HCT116 (cell line): Measurements from ENCODE around the gene RCOR2. TPM values are rescaled to one million over a fixed set of nuclear protein-coding genes. Genes with fewer than 3 reads are reported as not detected.
A peak's percentile ranks its signal among the peaks of the same experiment; 100 is the strongest.

ENCODE experiments used
- ATAC-seq: fragments of 200-7000 bp; cut with Tn5 transposase; 2 replicates; pipeline ENCODE4 v1.9.1; 2020; ENCODE audit warnings: mild to moderate bottlenecking, moderate library complexity
- BruUV-seq: library from RNA; stranded (reverse); fragments of 400-500 nt; replicated peaks from 2 replicates; lab custom pipeline; 2021; lab: Mats Ljungman, UMichigan
- CTCF ChIA-PET: fragments of 300-600 bp; sonication (Branson Sonifier 250); formaldehyde crosslinking; loops from one replicate; lab custom pipeline; 2021; ENCODE audit warnings: antibody characterized with exemption; lab: Charles Lee
- POLR2A ChIA-PET: fragments of 300-600, 350-600 bp; sonication (Branson Sonifier 250); formaldehyde crosslinking; loops from one replicate; lab custom pipeline; 2021; ENCODE audit warnings: antibody characterized with exemption; lab: Charles Lee
- RAD21 ChIA-PET, 2 experiments: fragments of 300-600 bp; sonication (Branson Sonifier 250); formaldehyde crosslinking; loops; one replicate each; lab custom pipeline; 2023; ENCODE audit warnings: low total read pairs in 2 of 2; ENCODE audit not compliant: uncharacterized antibody in 2 of 2, unreplicated experiment in 2 of 2, low non-redundant PET in 1 of 2; lab: Charles Lee
- DNase-seq: peaks from one replicate; pipeline ENCODE4 v3.0.0-alpha.2; 2010; ENCODE audit warnings: low read depth, low spot score
- H2AFZ ChIP-seq: fragments of 200-600 bp; shearing (Covaris generic), sonication (generic); 2 replicates; pipeline ENCODE4 v1.6.1; 2017; ENCODE audit warnings: low read depth, mixed run types, mixed read lengths, antibody characterized with exemption, low read length; ENCODE audit not compliant: poor library complexity, severe bottlenecking
- H3K27ac ChIP-seq: 2 replicates; pipeline ENCODE4 v1.5.1; 2012; ENCODE audit warnings: low read depth, low read length
- H3K27me3 ChIP-seq: fragments of 200-600 bp; sonication (generic); 2 replicates; pipeline ENCODE4 v1.6.1; 2016; ENCODE audit warnings: mixed run types, low read length, mixed read lengths; ENCODE audit not compliant: insufficient read depth
- H3K36me3 ChIP-seq, 2 experiments: fragments of 200-500 bp in 1 of 2; fragments of 200-600 bp in 1 of 2; sonication (Bioruptor generic) in 1 of 2; sonication (generic) in 1 of 2; 2 replicates each; pipeline versions ENCODE4 v1.5.1 to v1.6.1; 2014 to 2016; ENCODE audit warnings: low read length in 2 of 2, inconsistent platforms in 1 of 2, mixed read lengths in 1 of 2, mixed run types in 1 of 2; ENCODE audit not compliant: insufficient read depth in 2 of 2, control insufficient read depth in 1 of 2
- H3K4me1 ChIP-seq, 2 experiments: fragments of 200-600 bp in 1 of 2; sonication (generic) in 1 of 2; 2 replicates each; pipeline versions ENCODE4 v1.5.1 to v1.6.1; 2012 to 2017; ENCODE audit warnings: low read length in 2 of 2, inconsistent platforms in 1 of 2, mild to moderate bottlenecking in 1 of 2, mixed read lengths in 1 of 2, mixed run types in 1 of 2, moderate library complexity in 1 of 2; ENCODE audit not compliant: insufficient read depth in 2 of 2, control insufficient read depth in 1 of 2
- H3K4me2 ChIP-seq: fragments of 200-600 bp; sonication (generic); 2 replicates; pipeline ENCODE4 v1.6.1; 2017; ENCODE audit warnings: mixed run types, low read length, mixed read lengths
- H3K4me3 ChIP-seq, 2 experiments: fragments of 200-600 bp in 1 of 2; sonication (generic) in 1 of 2; replicated peaks in 1 of 2; 2 replicates each; pipeline ENCODE4 v1.5.1; 2011 to 2016; ENCODE audit warnings: low read length in 2 of 2, control low read depth in 1 of 2, low read depth in 1 of 2, mild to moderate bottlenecking in 1 of 2, mixed read lengths in 1 of 2, mixed run types in 1 of 2
- H3K79me2 ChIP-seq: fragments of 200-600 bp; sonication (generic); 2 replicates; pipeline ENCODE4 v1.6.1; 2017; ENCODE audit warnings: mild to moderate bottlenecking, mixed run types, low read length, moderate library complexity, mixed read lengths; ENCODE audit not compliant: insufficient read depth
- H3K9ac ChIP-seq: fragments of 200-600 bp; sonication (generic); 2 replicates; pipeline ENCODE4 v1.6.1; 2016; ENCODE audit warnings: low read length, mixed read lengths
- H3K9me2 ChIP-seq: fragments of 200-600 bp; sonication (generic), shearing (Covaris generic); 2 replicates; pipeline ENCODE4 v1.6.1; 2017; ENCODE audit warnings: mixed run types, mild to moderate bottlenecking, moderate library complexity; ENCODE audit not compliant: insufficient read depth
- H3K9me3 ChIP-seq, 2 experiments: fragments of 200-500 bp in 1 of 2; fragments of 200-600 bp in 1 of 2; sonication (Bioruptor generic) in 1 of 2; sonication (generic) in 1 of 2; 2 replicates each; pipeline ENCODE4 v1.6.1; 2014 to 2017; ENCODE audit warnings: low read length in 2 of 2, mixed read lengths in 2 of 2, inconsistent platforms in 1 of 2, low read depth in 1 of 2, mild to moderate bottlenecking in 1 of 2, mixed run types in 1 of 2, moderate library complexity in 1 of 2; ENCODE audit not compliant: control insufficient read depth in 1 of 2, insufficient read depth in 1 of 2
- H4K20me1 ChIP-seq: fragments of 200-600 bp; sonication (generic), shearing (Covaris generic); 2 replicates; pipeline ENCODE4 v1.6.1; 2017; ENCODE audit warnings: mixed run types, mild to moderate bottlenecking, moderate library complexity; ENCODE audit not compliant: insufficient read depth
- CTCF ChIP-seq, 3 experiments: fragments of 200-600 bp in 1 of 3; sonication (generic) in 1 of 3; IDR thresholded peaks in 2 of 3; conservative IDR thresholded peaks in 1 of 3; 2 replicates each; pipeline ENCODE4 v1.5.1; 2012 to 2017; ENCODE audit warnings: low read depth in 2 of 3, low read length in 2 of 3, antibody characterized with exemption in 1 of 3, borderline replicate concordance in 1 of 3, control low read depth in 1 of 3, mild to moderate bottlenecking in 1 of 3, mixed read lengths in 1 of 3, mixed run types in 1 of 3, moderate library complexity in 1 of 3; ENCODE audit not compliant: insufficient read depth in 1 of 3
- ELF1 ChIP-seq: IDR thresholded peaks from 2 replicates; pipeline ENCODE4 v1.6.1; 2012; ENCODE audit warnings: low read depth, borderline replicate concordance
- FOSL1 ChIP-seq: IDR thresholded peaks from 2 replicates; pipeline ENCODE4 v1.6.1; 2012; ENCODE audit warnings: low read depth
- intact Hi-C: fragments of 100-400 bp; cut with micrococcal nuclease; formaldehyde crosslinking; loops from 2 replicates; pipeline ENCODE4 v1.10.0; 2022
- total RNA-seq: library from RNA; stranded (reverse); gene quantifications from one replicate; pipeline ENCODE4 v1.2.1, GENCODE V29; 2021; ENCODE audit not compliant: unreplicated experiment

RCOR2 gene
- total RNA-seq, 1 experiment from 2014 or later, result 10.8 TPM

- no peak overlapping the region for H2AFZ ChIP-seq
- no peak overlapping the region for H3K4me3 ChIP-seq
- no TSS peak for BruUV-seq
- DNase-seq, result no peak
- TF ChIP-seq FOSL1, result no peak
- H3K9ac ChIP-seq, result no peak overlapping the region
- H3K27ac ChIP-seq, result no peak overlapping the region
- no peaks in the 10 kb centered on the region for H3K27me3 ChIP-seq
- peaks cover 0 to 4% of the 10 kb centered on the region in 2 experiments; a peak in 3 of 4 replicates for H3K36me3 ChIP-seq
- H3K4me1 ChIP-seq, result no peaks in the 10 kb centered on the region
- intact Hi-C loops, result no loop called here
- RAD21 ChIA-PET, result no interaction called here
- no peaks in the 10 kb centered on the region for H3K9me2 ChIP-seq
- H3K9me3 ChIP-seq, result no peaks in the 10 kb centered on the region
- POLR2A ChIA-PET, result no interaction called here
- no peak overlapping the region for H3K4me2 ChIP-seq
- no peaks in the 10 kb centered on the region for H4K20me1 ChIP-seq
- no peak for ATAC-seq
- no peaks in the 10 kb centered on the region for H3K79me2 ChIP-seq
- CTCF ChIA-PET, result no interaction called here
Observed at GRCh38 chr11:63908631-63909401, 8.1 kb downstream of the RCOR2 start.

GRCh38 chr11:63907808-63908530 is 9.0 kb downstream of the RCOR2 start:
- no peaks in the 10 kb centered on the region for H3K79me2 ChIP-seq

More at GRCh38 chr11:63907808-63908530, 9.0 kb downstream of the RCOR2 start:
- Histone ChIP-seq H3K9me3 (no peaks in the 10 kb centered on the region), H3K9me2 (no peaks in the 10 kb centered on the region), H2AFZ (no peak overlapping the region), H3K4me1 (no peaks in the 10 kb centered on the region), H3K27ac (no peak overlapping the region), H3K9ac (no peak overlapping the region), H3K4me2 (no peak overlapping the region), H3K4me3 (no peak overlapping the region), H4K20me1 (no peaks in the 10 kb centered on the region), H3K36me3 (peaks cover 0 to 6% of the 10 kb centered on the region in 2 experiments; a peak in 3 of 4 replicates), H3K27me3 (no peaks in the 10 kb centered on the region)
- TF ChIP-seq CTCF (IDR thresholded peaks at IDR 0.05 in 2 of 3, conservative IDR thresholded peaks at IDR 0.05 in 1 of 3; ENCODE audit: borderline replicate concordance in 1 of 3, insufficient read depth in 1 of 3, low read depth in 2 of 3, low read length in 2 of 3) (peak in 1 of 3 experiments; percentile 25; a peak in 1 of 6 replicates), ELF1 (no peak)
- ChIA-PET POLR2A (no interaction called here), RAD21 (no interaction called here), CTCF (no interaction called here)
- intact Hi-C loops, result no loop called here
- ATAC-seq (peak; percentile 39; the same call in 1 of the 2 replicates), DNase-seq (no peak)
- no TSS peak for BruUV-seq
